NCI-H446 (cell line): ENCODE data around the gene EPS8L2.
"Not testable (repeated sequence)": the region's sequence is repeated elsewhere in the genome, so short reads cannot be mapped to it uniquely, and the experiment has no call there.

Experiments
- DNase-seq, 2 experiments: peaks; one replicate each; lab custom pipeline; 2025; lab: John Stamatoyannopoulos, UW

The EPS8L2 gene

DNA sequence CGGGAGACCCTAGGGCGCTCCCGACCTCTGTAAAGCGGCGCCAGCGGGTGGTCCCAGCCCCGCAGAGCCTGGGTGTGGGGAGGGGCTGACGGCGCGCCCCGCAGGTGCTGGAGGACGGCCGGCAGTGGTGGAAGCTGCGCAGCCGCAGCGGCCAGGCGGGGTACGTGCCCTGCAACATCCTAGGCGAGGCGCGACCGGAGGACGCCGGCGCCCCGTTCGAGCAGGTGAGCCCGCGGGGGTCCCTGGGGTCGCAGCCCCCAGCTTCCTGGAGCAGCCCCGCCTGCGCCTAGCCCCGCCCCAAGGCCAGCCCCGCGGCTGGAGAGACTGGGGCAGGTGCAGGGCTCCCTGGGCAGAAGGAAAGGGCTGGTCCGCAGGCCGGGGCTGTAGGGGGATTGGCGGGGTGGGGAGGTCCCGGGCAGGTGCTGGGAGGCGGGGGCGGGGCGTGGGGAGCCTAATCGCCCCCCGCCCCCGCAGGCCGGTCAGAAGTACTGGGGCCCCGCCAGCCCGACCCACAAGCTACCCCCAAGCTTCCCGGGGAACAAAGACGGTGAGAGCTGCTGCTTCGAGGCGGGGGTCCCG, 19.7 kb downstream of the EPS8L2 start:
- DNase-seq: no peak

DNA sequence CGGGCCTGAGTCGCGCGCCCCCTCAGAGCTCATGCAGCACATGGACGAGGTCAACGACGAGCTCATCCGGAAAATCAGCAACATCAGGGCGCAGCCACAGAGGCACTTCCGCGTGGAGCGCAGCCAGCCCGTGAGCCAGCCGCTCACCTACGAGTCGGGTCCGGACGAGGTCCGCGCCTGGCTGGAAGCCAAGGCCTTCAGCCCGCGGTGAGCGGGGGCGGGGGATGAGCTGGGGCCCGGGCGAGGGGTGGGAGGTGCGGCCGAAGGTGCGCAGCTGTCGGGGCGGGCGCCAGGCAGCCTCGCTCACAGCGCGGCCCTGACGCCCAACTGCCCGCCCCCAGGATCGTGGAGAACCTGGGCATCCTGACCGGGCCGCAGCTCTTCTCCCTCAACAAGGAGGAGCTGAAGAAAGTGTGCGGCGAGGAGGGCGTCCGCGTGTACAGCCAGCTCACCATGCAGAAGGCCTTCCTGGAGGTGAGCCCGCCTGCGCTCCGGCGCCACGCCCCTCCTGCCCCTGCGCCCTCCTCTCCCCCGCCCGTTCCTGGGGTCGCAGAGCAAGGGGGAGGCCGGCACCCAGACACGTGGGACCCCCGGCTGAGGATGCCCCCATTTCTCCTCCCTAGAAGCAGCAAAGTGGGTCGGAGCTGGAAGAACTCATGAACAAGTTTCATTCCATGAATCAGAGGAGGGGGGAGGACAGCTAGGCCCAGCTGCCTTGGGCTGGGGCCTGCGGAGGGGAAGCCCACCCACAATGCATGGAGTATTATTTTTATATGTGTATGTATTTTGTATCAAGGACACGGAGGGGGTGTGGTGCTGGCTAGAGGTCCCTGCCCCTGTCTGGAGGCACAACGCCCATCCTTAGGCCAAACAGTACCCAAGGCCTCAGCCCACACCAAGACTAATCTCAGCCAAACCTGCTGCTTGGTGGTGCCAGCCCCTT, 20.5 kb downstream of the EPS8L2 start:
- DNase-seq: no peak

DNA sequence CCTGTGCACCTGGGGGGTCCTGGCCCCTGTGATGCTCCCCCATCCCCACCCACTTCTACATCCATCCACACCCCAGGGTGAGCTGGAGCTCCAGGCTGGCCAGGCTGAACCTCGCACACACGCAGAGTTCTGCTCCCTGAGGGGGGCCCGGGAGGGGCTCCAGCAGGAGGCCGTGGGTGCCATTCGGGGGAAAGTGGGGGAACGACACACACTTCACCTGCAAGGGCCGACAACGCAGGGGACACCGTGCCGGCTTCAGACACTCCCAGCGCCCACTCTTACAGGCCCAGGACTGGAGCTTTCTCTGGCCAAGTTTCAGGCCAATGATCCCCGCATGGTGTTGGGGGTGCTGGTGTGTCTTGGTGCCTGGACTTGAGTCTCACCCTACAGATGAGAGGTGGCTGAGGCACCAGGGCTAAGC, 21.3 kb downstream of the EPS8L2 start:
- no peak for DNase-seq

DNA sequence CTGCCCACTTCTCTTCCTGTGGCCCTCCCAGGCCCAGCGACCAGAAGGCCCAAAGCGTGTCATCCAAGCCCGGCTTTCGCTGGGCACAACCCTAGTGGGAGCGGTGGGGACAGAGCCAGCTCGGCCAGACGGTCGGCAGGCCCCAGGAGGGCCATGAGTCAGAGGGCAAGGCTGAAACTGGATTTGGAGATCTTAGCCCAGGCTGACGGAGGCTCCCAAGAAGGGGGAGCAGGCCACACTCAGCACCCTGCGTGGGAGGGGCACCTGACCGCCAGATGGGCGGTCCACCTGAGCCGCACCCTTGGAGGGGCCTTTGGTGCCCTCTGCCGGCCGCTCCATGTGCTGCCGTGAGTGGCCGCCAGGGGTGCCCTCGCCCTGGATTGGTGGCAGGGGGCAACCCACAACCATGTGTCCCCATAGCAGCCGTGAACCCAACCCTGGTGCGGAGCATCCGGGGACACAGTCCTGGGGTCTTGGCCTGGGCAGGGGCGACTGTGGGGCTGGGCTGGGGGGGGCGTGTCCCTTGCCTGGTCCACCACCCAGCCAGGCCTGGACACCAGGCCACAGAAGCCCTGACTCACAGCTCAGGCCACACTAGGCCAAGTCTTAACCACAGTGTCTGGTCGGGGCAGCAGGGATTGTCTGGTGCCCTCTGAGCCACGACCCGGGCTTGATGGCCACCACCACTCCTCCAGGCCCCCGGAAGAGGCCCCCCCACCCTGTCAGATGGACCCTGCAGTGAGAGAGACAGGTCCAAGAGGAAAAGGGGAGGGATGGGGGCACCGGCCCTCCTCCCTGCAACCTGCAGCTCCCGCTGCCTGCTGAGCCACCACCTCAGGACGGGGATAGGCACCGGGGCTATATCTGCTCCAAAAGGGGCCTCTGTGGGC, 22.1 kb downstream of the EPS8L2 start:
- peak in 1 of 2 experiments; percentile 71 for DNase-seq

DNA sequence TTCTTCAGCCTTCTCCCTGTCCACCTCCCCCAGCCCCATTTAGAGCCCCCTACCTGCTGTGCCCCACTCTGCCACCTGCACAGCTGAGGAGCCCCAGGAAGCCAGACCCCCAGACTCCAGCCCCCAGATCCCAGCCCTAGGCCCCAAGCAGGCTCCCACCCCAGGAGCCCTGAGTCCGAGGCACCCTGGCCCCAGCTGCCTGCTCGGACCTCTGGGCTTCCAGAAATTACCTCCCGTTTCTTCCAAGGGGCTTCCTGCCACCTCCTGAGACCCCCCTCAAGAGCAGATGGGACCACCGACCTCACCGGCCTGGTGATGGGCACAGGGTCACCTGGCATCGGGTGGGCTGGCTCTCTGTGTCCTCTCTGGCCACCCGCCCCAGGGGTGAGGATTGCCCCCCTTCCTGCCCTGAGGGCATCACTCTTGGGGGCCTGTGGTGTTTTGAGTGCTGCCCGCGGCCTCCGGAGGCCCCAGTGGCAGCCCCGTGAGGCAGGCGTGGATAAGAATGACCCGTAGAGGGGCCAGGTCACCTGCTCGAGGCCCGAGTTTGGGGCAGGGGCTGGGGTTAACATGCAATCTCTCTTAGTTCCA, 23.0 kb downstream of the EPS8L2 start:
- DNase-seq: no peak

DNA sequence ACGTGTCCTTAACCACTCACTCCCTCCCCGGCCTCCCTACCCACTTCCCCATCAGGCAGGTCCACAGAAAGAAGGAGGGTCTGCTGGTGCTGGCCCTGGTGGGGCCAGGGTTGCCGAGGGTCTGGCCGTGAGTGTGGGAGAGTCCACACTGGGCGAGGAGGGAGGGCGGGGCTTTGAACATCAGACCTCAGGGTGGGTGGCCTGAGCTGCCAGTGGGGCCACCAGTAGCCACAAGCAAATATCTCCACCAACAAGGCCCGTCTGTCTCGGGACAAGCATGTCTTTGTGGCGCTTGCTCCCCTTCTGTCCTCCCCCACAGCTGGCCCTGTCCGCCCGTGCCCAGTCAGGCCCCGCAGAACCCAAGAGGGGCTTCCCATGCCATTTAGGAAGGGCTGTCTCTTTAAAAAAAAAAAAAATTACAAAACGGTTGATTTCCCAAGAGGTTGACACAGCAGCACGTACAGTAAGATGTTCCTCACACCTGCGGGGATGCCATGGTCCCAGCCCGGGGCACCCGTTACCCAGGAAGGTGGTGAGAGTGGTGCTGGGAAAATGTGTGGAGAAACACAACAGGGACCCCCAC, 23.6 kb downstream of the EPS8L2 start:
- no peak for DNase-seq

DNA sequence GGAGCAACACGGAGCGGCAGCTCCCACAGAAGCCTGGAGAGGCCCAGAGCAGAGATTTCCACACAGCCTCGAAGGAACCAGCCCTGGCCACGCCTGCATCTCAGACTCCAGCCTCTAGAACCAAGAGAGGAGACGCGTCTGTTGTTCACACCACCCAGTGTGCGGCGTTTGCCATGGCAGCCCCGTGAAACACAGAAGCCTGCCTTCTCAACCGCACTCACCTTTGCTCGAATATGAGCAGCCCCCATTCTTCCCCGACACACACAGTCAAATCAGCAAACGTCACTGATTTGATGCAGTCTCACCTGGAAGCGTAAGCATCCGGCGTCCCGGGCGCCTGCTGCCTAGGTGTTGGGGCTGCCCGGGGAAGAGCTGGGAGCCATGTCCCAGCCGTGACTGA, 27.0 kb downstream of the EPS8L2 start:
- DNase-seq: no peak

DNA sequence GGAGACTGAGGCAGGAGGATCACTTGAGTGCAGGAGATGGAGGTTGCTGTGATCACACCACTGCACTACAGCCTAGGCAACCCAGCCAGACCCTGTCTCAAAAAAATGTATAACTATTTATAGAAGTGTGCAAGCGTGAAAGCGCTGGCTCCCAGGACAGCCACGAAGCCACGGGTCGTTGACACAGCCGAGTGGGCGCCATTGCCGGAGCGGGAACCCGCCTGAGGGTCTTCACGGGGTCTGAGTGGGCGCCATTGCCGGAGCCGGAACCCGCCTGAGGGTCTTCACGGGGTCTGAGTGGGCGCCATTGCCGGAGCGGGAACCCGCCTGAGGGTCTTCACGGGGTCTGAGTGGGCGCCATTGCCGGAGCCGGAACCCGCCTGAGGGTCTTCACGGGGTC, 28.5 kb downstream of the EPS8L2 start:
- DNase-seq: not testable (repeated sequence)

DNA sequence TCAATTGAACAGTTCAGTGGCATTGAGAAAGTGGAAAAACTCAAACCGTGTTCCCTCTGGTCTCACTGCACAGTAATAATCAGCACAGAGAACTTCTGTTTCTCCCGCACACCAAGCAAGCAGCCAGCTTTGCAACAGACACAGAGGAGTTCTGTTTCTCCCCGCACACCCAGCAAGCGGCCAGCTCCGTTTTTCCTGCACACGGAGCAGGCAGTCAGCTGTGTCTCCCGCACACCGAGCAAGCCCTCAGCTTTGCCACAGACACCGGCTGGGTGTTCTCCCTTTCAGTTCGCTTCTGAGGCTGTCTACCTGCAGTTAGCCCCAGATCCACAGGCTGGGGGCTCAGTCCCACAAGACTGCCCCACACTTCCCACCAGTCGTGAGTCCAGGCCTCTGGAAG, 31.3 kb downstream of the EPS8L2 start:
- no peak for DNase-seq

DNA sequence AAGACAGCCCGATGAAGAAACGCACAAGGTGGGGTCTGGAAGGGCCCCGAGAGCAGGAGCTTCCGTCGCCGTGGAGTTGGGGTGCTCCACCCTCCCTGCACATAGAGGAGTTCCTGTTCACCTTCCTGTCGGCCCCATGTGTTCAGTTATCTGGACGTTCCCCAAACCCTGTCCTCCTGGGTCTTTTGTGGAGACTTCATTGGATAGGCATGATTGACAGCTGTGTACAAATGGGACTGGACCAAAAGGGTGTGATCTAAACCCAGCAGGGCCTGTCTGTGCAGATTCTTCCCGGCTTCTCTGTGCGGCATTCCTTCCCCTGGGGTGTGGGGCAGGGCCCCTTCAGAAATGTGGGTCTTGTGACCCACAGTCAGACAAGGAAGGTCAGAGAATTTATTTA, 31.9 kb downstream of the EPS8L2 start:
- not testable (repeated sequence) for DNase-seq

DNA sequence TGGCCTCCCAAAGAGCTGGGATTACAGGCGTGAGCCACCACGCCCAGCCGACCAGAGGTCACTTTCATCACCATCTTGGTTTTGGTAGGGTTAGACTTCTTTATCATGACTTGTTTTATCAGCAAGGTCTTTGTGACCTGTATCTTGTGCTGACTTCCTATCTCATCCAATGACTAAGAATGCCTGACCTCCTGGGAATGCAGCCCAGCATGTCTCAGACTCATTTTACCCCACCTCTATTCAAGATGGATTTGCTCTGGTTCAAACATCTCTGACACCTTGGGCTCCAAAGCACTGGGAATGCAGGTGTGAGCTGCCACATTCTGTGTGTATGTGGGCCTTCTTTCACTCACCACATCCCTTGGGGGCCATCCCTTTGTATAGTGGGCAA, 36.1 kb downstream of the EPS8L2 start:
- DNase-seq: no peak

DNA sequence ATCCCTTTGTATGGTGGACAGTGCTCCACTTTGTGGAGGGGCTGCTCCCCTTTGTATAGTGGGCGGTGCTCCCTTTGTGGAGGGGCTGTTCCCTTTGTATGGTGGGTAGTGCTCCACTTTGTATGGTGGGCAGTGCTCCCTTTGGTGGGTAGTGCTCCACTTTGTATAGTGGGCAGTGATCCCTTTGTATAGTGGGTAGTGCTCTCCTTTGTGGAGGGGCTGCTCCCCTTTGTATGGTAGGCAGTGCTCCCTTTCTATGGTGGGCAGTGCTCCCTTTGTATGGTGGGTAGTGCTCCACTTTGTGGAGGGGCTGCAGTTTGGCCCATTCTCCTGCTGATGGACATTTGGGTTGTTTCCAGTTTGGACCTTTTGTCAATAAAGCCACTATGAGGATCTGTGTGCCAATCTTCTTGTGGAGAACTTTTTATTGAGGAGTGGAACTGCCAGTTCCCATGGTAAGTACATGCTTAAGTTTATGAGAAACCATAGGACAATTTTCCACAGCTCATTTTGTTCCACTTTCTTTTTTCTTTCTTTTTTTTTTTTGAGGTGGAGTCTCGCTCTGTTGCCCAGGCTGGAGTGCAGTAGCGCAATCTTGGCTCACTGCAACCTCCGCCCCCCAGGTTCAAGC, 36.7 kb downstream of the EPS8L2 start:
- no peak for DNase-seq

DNA sequence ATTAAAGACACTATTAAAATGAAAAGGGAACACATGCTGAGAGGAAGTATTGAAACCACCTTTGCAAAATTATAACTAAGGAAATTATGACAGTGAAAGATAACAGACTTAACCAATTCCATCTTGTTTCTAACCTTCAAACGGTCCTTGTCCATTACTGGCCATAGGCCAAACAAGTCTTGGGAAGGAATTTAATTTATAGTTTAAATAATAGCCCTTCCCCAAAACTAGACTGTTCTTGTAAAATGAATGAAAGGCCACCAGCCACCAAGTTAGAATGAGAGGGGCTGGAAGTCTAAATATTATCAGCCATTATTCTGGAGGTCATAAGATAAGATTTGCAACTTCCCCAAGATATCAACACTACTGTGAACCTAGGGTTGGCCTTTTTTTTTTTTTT, 39.4 kb downstream of the EPS8L2 start:
- no peak for DNase-seq

DNA sequence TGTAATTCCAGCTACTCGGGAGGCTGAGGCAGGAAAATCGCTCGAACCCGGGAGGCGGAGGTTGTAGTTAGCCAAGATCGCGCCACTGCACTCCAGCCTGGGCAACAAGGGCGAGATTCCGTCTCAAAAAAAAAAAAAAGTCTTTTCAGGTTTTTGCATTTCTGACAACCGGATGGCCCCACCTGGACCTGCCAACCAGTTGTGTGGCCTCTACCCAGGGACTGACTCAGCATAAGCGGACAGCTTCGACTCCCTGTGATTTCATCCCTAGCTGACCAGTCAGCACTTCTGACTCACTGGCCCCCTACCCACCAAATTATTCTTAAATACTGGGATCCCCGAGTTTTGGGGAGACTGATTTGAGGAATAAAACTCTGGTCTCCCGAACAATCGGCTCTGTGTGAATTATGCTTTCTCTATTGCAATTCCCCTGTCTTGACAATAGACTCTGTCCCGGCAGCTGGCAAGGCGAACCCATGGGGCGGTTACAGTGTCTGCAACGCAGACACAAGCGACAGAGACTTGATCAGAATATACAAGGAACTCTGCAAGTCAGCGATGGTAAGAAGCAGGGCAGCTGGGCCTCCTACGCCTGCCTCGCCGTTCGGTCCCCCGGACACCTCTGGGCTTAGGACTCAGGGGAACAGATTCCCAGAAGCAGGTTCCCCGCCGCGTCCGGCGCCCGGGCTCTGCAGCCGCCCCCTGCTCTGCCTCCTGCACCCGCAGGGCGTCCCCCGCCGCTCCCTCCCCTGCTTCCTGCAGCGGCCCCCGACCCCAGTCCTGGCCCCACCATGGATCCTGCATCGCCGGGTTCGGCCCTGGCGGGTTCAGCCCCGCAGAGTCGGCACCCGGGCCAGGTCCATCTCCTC, 40.5 kb downstream of the EPS8L2 start:
- DNase-seq: no peak

DNA sequence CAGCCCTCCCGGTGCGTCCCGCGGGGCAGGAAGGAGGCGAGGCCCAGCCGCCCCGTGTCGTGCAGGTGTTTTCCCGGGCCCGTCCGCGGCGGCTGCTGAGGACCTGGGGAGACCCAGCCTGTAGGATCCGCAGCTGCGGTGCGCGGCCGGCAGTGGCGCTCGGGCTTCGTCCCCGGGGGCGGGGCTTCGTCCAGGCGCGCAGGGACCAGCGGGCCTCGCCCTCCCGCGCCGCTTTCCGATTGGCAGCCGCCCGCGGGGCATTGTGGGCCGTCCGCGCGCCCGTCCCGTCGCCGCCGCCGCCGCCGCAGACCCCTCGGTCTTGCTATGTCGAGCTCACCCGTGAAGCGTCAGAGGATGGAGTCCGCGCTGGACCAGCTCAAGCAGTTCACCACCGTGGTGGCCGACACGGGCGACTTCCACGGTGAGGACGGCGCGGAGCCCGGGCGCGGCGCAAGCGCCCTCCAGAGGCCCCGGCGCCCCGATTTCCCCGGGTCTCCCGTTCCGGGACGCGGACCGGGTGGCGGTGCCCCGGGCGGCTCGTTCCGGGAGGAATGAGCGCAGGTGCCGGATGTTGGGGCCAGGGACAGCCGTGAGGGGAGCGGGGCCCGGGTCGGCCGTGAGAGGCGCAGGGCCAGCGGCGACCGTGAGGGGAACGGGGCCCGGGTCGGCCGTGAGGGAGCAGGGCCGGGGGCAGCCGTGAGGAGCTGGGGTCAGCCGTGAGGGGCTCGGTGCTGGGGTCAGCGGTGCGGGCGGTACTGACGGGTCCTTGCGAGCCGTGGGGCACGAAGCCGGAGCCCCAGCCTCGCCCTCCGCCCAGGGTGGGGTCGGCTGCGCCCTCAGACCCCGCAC, 41.4 kb downstream of the EPS8L2 start, which contains the start of gene TALDO1:
Gene TALDO1 (plus strand): TSS at position 307 of the 849 bp plus-strand sequence. CDS start 18 bp downstream, at position 325.
- peak; percentile 77 to 92 for DNase-seq

DNA sequence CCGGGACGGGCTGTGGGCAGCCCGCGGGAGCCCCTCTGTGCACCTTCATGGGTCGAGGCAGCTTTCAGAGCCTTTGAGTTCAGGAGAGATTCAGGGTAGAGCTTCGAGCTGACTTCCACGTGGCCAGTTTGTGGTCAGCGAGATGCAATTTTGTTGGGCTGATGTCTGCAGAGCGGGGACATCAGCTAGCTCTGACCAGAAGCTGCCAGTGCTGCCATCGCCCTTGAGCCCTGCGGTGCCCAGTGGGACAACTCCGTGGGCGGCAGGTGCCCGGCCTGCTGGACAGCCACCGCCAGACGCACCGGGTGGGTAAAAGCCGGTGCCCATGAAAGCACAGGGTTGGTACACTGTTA, 42.0 kb downstream of the EPS8L2 start:
- no peak for DNase-seq

DNA sequence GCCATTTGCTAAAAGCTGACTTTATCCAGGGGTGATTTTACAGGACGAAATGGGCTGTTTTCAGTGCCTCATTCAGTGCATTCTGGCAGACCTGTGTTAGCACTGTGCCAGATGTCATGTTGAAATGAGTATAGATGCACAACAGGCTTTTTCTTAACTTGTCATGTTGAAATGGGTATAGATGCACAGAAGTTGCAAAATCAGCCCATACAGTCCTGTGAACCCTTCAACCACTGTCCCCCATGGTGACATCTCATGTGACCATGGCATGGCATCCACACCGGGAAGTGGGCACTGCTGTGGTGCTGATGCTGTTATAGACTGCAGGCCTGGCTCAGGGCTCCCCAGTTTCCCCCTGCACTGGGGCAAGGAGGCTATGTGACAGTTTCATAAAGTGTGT, 43.7 kb downstream of the EPS8L2 start:
- no peak for DNase-seq

DNA sequence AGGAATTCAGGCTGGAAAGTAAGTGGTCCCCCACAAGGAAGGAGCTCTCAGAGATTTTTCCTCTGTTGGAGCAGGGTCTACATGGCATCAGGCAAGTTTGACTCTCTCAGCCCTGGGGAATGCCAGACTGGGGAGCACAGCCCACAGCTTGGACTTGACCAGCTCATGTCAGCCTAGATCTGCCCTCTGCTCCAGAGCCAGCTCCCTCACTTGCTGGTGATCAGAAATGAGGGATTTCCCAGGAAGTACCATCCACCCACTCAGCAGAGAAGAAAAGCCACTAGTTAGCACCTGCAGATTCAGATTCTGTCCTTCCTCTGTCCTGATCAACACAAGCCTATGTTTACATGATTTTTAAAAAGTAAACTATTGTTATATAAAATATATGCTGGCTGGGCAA, 54.2 kb downstream of the EPS8L2 start:
- DNase-seq: no peak

DNA sequence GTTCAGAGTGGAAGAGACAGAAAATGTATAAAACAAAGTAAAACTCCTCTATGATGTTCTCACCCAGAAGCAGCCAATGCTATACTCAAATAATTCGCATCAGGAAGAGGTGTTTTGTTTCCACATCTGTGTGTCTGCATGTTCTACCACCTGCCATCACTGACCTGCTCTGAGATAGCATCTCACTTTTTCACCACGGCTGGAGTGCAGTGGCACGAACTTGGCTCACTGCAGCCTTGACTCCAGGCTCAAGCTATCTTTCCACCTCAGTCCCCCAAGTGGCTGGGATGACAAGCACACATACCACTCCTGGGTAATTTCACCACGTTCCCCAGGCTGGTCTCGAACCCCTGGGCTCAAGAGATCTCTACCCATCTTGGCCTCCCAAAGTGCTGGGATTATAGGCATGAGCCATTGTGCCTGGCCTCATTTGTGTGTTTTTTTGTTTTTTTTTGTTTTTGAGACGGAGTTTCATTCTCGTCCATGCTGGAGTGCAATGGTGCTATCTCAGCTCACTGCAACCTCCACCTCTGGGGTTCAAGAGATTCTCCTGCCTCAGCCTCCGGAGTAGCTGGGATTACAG, 55.6 kb downstream of the EPS8L2 start:
- no peak for DNase-seq
